Left cardiac atrium (tissue), 4 donors: ENCODE data around the gene APC2. TPM values are rescaled to one million over a fixed set of nuclear protein-coding genes. Genes with fewer than 3 reads are reported as not detected.

Experiments
- ATAC-seq, 2 donors: fragments of 200-7000 bp; cut with Tn5 transposase; one replicate each; pipeline ENCODE4 v1.9.1; 2020; ENCODE audit warnings: mild to moderate bottlenecking in 2 of 2, moderate library complexity in 2 of 2
- DNase-seq: peaks from one replicate; pipeline ENCODE4 v3.0.0-alpha.2; 2020
- intact Hi-C, 2 donors: fragments of 100-400 bp; cut with DNase I; formaldehyde crosslinking; loops; one replicate each; pipeline versions ENCODE4 v1.14.1 to v1.15.1; 2022 to 2023
- total RNA-seq, 2 donors: library from RNA; stranded (reverse); fragmentation: NEBNext Ultra II Directional; extraction: Animal tissue kit (Norgen Biotek cat#: 25700); gene quantifications; one replicate each; pipeline ENCODE4 v1.2.1, GENCODE V29; 2021
- donor health status: DM: no; HTN: yes; CAD: no.
- donor health status: DM: no; HTN: yes; CAD: no; lungs with severe emphysema.
- donor health status: DM: yes; HTN: yes; CAD: no.
- donor health status: Dilated cardiomyopathy.

APC2 gene
- total RNA-seq, 2 donors from 2014 or later, result 0.18 to 0.21 TPM

DNA sequence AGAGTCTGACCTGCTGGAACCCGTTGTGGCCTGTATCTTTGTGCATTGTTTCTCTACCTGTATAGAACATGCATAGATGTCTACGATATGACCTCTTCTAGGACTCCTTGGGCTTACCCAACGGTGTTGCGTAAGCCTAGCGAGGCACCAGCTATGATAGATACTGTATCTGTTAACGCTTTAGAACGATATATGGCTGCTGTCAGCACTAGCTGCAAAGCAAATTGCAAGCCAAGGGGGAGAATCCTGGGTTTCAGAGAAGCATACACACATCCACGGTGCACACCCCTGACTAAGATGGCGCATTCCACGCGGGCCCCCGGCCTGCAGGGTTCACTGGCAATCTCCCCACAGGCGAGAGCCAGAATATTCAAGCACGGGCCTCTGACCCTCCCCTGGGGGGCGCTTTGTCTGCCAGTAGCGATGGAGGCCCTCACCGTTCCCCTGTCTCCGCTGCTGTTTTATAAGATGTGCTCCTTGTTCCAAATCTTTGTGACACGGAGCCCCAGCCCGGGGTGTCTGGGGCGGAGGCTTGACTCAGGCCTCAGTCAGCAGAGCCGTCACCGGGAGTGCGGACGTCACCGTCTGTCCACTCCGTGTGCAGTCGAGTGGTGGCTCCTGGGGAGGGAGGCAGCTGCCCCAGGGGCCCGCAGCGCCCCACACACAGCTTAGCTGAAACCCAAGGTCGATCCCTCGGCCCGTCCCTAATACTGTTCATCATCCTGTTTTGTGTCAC lies 24.7 kb upstream of the APC2 start:
- DNase-seq, result no peak
- intact Hi-C loops, result no loop called here
- no peak for ATAC-seq

- DNase-seq (no peak), ATAC-seq (no peak)
- intact Hi-C loops, result no loop called here
These were observed 24.0 kb upstream of the APC2 start for GRCh38 chr19:1425902-1426301.

GRCh38 chr19:1426736-1427135 lies 23.2 kb upstream of the APC2 start:
- ATAC-seq, result no peak
- intact Hi-C loops, result no loop called here
- DNase-seq, result no peak

DNA sequence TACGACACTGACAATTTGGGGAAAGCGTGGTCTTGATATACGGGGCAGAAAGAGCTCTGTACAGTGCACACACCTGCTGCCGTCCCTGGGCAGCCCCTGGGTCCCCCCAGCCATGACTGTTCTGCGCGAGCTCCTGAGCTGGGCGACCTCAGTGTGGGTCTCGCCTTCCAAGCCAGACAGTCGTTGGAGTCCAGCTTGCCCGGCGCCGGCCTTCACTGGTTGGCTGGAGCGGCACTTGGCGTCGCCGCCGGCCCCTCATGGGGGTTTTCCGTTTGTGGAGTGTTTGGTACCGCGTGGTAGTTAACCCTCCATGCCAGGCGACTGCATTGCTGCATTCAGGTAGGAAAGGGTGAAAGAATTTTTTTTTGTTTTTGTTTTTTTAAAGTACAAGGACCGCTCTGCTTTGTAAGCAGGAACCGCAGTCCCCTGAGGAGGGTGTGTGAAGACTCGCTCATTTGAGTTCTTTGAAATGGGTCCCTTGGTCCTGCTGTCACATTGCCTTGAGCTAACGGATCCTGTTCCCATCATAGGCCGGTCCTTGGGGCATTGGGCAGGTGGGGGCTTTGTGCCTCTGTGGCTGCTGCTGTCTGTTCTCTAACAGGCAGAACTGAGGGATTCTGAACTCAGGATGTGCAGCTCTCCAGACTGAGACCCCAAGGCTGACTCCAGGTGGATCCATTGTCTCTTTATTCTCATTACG lies 22.6 kb upstream of the APC2 start:
- no peak for DNase-seq
- intact Hi-C loops, result no loop called here
- ATAC-seq, result no peak

- intact Hi-C loops, result no loop called here
- DNase-seq (no peak), ATAC-seq (peak in 1 of 2 donors; percentile 5)
These were observed 21.1 kb upstream of the APC2 start for GRCh38 chr19:1428738-1429391.

DNA sequence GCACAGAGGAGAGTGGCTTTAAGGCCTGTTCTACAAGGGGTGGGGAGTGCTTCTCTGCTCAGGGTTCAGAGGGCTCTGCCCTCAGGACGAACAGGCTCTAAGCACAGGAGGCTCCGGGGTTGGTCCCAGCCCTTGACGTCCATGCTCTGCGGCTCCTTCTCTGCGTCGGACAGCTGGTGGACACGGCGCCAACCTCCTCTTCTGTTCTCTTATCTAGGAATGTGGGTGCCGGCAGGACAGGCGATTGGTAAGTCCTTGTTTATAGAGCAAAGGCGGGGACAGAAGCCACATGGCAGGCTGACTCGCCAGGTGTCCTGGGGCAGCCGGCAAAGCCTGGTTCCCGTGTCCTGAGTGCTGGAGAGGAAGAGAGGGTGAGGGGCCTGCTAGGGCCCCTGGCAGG lies 20.2 kb upstream of the APC2 start:
- ATAC-seq (peak; percentile 59 to 83), DNase-seq (no peak)
- intact Hi-C loops, result no loop called here

DNA sequence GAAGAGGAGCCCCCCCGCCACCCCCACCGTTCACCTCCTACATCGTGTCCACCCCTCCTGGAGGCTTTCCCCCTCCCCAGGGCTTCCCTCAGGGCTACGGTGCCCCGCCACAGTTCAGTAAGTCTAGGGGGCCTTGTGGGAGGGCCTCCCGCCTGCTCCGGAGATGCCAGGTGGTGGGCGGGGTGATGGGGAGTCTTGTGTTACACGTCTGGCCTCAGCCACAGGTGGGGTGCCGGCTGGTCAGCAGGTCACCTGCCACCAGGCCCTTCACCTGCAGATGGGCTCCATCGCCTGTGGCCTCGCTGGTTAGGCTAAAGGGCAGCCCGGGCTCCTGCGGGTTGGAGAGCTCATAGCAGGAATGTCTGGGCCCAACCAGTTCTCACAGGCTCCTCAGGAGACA lies 19.7 kb upstream of the APC2 start:
- DNase-seq (no peak), ATAC-seq (no peak)
- intact Hi-C loops, result no loop called here

- intact Hi-C loops, result no loop called here
- no peak for ATAC-seq
- DNase-seq, result no peak
These were observed 18.0 kb upstream of the APC2 start for GRCh38 chr19:1431759-1432506.

GRCh38 chr19:1432507-1432887 lies 17.4 kb upstream of the APC2 start:
- intact Hi-C loops, result no loop called here
- DNase-seq, result no peak
- ATAC-seq, result no peak

DNA sequence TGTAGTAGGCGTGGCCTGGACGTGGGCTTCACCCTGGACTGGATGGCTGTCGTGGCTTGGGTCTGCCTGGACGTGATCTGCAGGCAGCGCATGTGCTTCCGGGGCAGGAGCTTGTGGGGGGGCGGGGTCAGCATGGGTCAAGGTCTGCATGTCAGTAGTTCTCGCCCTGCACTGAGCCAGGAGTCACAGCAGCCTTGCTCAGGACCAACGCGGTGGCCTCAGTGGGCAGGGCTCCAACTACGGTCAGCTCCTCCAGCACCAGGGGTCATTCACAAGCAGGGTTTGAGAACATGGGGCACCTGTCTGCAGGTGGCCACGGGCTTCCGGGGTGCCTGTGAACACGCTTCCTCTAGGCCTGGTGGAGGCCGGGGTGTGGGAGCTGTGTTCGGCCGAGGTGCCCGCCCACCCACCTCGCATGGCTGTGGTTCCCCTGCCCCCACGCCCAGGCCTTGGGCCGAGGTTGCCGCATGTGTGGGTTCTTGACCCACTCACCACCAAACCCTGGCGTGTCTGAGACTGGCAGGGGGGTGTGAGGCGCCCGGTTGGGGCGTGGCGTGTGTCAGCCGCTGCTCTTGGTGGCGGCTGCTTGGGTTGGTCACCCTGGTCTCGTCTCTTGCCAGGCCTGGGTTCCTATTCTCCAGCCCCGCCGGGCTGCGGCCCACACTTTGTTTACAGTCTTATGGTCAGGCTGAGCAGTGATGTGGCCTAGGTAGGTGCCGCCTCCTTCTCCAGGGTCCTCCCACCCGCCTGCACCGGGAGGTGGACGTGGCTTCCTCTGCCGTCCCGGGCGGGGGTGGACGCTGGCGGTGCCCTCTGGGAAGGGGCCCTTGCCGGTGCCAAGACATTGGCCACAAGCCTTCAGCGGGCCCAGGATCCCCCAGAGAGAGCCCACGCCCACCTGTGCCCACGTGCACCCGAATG lies 16.5 kb upstream of the APC2 start:
- DNase-seq (no peak), ATAC-seq (no peak)
- intact Hi-C loops, result no loop called here

GRCh38 chr19:1434040-1434366 lies 15.9 kb upstream of the APC2 start:
- intact Hi-C loops, result no loop called here
- ATAC-seq (no peak), DNase-seq (no peak)

DNA sequence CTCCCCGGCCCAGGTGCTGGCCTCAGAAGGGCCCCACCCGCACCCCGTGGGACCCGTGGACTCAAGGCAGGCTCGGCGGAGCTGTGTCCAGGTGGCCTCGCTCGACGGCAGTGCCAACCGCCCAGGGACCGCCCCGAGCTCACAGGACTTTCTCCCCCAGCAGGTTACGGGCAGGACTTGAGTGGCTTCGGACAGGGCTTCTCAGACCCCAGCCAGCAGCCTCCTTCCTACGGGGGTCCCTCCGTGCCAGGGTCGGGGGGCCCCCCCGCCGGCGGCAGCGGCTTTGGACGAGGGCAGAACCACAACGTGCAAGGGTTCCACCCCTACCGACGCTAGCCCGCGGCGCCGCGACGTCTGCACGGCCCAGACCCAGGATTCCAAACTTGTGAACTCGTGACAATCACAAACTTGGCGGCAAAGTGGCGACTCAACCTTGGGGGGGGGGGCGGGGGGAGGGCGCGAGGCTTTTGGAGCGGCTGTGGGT lies 15.3 kb upstream of the APC2 start:
- DNase-seq (peak; percentile 24), ATAC-seq (no peak)
- intact Hi-C loops, result no loop called here

DNA sequence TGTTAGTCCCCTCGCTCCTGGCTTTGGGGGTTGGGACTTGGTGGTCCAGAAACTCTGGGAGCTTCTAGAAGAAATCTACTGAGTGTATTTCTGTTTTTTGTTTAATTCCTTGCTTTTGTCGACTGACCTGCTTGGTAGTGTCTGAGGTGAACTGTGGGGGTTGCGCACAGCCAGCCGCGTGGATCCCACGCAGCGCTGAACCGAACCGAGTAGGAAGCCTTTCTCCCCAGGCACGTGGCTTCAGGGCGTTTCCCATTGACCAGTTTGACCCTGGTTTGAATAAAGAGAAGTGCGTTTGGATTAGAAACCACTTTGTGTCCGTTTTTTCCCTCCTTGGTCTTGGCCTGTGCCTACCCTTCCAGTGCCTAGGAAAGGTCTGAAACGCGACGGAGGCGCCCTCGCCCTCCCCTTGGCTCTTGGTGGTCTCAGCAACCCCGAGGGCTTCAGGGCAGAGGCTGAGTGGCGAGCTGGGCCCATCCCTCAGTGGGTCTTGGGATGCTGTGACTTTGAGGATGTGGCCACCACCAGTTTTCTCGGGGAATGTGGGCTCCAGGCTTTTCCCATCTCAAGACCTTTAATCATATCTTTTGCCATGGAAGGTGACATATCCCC lies 14.4 kb upstream of the APC2 start:
- intact Hi-C loops, result no loop called here
- DNase-seq (no peak), ATAC-seq (no peak)

DNA sequence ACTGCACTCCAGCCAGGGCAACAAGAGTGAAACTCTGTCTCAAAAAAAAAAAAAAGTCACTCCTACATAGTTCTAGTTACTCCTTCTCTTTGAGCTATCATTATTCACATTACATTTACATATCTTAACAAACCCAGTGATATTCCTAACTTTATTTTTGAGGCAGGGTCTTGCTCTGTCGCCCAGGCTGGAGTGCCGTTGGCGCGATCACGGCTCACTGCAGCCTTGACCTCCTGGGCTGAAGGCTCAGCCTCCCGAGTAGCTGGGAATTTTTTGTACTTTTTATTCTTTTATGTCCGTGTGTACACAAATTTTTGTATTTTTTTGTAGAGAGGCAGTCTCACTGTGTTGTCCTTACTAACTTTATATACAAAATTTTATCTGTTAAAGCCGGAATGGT lies 12.3 kb upstream of the APC2 start:
- no peak for ATAC-seq
- intact Hi-C loops, result no loop called here

GRCh38 chr19:1438035-1438932 lies 11.6 kb upstream of the APC2 start, which contains the start of gene RPS15:
TSS of gene RPS15 (plus strand) at chr19:1438396. CDS start at chr19:1438426, 30 bp downstream.
- intact Hi-C loops, result no loop called here
- ATAC-seq (peak; percentile 88 to 95), DNase-seq (peak; percentile 96)

More for the DNA sequence above, 12.3 kb upstream of the APC2 start:
- no peak for DNase-seq

DNA sequence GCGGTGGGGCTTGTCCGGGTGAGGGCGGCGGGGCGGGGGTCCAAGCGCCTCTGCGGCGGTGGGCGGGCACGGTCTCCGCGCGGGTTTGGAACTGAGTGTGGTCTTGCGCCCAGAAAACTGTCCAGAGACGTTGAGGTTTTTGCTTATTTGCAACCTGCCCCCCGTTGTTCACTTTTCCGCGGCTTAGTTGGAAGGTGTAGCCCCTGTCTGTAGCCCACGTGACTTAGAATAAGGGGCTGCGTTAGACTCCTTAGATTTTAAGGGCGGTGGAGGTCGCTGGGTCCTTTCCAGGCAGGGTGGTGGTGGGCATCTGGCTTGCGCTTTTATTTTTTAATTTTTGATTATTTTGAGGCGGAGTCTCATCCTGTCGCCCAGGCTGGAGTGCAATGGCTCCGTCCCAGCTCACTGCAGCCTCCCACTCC lies 11.0 kb upstream of the APC2 start:
- intact Hi-C loops, result no loop called here
- ATAC-seq (no peak), DNase-seq (no peak)
